ENCODE measurements around the gene FIBP. TPM values are rescaled to one million over a fixed set of nuclear protein-coding genes. Genes with fewer than 3 reads are reported as not detected.
"Not testable (repeated sequence)": the region's sequence is repeated elsewhere in the genome, so short reads cannot be mapped to it uniquely, and the experiment has no call there.

The FIBP gene
- total RNA-seq, 4 donors from 2014 or later, result 33.2 to 74.3 (median 48.6) TPM

DNA sequence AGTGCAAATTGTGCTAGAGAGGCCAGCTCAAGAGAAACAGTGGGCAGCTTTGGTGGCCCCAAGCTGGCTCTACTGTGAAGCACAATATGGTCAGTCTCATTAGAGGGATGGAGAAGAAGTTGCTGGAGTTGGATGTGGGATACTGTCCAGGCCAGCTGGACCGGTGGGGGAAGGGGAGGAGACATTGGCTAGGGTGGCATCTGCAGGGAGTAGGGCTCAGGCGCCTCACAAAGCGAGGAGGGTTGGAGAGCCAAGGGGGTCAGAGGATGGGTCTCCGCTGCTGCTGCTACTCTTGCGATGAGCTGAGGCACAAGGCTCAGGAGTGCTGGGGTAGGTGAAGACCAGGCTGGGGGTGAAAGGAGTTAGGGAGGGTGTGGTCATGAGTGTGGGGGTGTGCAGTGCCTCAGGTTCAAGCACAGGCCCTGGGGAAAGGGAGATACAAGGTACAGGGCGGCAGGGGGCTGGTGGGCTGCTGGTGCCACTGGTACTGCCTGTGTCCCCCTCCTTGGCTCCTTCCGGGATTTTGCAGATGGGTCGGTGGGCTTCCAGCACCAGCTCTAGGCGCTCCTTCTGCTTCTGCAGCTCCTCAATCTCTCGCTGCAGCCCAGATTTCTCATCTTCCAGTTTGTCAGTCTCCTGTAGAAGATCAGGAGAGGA, 4.5 kb upstream of the FIBP start:
- Histone ChIP-seq H3K4me3 (peak overlapping the region in 3 of 4 donors; percentile 30 to 84 (median 84)), H3K27me3 (no peaks in the 10 kb centered on the region), H3K36me3 (no peaks in the 10 kb centered on the region), H3K9me3 (no peaks in the 10 kb centered on the region), H3K4me1 (peaks cover 43 to 58% (median 55%) of the 10 kb centered on the region in 4 donors), H3K27ac (replicated peaks in 1 of 4) (peak overlapping the region; percentile 96 to 100 (median 98))
- no peak for DNase-seq (ENCODE audit: extremely low spot score)
- no peak for TF ChIP-seq POLR2AphosphoS5 (IDR thresholded peaks at IDR 0.05)
- no peak for TF ChIP-seq EP300 (IDR thresholded peaks at IDR 0.05)
- TF ChIP-seq, protein P1, sequence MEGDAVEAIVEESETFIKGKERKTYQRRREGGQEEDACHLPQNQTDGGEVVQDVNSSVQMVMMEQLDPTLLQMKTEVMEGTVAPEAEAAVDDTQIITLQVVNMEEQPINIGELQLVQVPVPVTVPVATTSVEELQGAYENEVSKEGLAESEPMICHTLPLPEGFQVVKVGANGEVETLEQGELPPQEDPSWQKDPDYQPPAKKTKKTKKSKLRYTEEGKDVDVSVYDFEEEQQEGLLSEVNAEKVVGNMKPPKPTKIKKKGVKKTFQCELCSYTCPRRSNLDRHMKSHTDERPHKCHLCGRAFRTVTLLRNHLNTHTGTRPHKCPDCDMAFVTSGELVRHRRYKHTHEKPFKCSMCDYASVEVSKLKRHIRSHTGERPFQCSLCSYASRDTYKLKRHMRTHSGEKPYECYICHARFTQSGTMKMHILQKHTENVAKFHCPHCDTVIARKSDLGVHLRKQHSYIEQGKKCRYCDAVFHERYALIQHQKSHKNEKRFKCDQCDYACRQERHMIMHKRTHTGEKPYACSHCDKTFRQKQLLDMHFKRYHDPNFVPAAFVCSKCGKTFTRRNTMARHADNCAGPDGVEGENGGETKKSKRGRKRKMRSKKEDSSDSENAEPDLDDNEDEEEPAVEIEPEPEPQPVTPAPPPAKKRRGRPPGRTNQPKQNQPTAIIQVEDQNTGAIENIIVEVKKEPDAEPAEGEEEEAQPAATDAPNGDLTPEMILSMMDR (IDR thresholded peaks at IDR 0.05), result no peak
- TF ChIP-seq POLR2A (IDR thresholded peaks at IDR 0.05; ENCODE audit: low read depth), result no peak
- WGBS, result 72% methylated on average over 10 of the region's 10 CpGs
- intact Hi-C loops (cut with DNase I), result no loop called here

DNA sequence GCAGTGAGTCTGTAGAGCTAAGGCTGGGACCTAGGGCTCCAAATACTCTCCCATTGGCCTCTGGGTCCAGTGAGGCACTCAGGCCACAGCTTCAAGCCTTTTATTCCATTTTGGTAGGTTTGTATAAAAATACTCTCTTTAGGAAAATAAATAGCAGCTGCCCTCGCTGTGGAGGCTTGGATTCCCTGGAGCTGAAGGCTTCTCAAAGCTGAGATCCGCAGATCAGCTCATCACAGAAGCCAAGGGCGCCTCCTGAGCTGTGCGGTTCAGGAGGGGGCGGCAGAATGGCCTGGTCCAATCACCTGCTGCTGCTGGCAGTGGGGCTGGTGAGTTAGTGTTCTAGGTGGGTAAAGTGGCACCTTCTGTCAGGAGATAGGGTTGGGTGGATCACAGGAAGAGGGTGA, 3.9 kb upstream of the FIBP start:
- H3K36me3 ChIP-seq; intact Hi-C loops (cut with DNase I); H3K27me3 ChIP-seq; DNase-seq (ENCODE audit: extremely low spot score); H3K9me3 ChIP-seq: not testable (repeated sequence)
- peaks cover 49 to 65% (median 62%) of the 10 kb centered on the region in 4 donors for H3K4me1 ChIP-seq
- peak overlapping the region; percentile 96 to 100 (median 98) for H3K27ac ChIP-seq (replicated peaks in 1 of 4)
- H3K4me3 ChIP-seq, result peak overlapping the region; percentile 71 to 84 (median 82)
- 36% methylated on average over 4 of the region's 5 CpGs for WGBS

DNA sequence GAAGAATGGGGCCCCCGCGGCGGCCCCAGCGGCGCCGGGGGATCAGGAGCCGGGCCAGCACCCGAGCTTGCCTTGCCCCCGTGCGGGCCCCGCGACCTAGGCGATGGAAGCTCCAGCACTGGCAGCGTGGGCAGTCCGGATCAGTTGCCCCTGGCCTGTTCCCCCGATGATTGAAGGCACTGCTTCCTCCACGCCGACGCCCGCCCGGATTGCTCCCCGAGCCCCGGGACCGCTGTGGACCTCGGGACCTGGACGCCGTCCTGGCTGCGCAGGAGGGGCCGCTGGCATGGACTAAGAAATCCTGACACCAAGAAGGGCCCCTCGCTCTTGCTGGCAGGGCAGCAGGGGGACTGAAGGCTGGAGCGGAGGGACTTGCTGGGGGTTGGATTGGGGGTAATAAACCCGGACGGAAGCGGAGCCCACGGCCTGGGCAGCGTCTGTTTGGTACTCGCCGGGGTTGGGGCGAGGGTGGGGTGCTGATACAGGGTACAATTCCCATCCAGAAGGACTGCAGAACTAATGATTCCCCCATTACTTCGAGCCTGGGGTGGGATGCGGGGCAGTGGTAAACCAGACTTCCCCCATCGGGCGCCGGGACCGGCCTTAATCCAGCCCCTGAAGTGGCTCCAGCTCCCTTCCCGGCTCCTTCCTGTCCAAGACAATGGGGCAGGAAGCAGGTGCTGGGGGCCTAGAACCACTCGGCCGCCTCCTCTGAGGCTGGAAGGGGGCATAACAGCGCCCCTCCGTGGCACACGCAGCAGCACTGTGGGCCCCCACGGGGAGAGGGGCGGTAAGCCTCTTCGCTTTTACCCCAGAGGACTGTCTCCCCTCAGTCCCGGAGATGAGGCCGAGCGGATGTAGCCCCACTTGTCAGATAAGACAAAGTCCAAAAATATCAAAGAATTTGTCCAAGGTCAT, 3.2 kb upstream of the FIBP start:
- Histone ChIP-seq H3K27me3 (no peaks in the 10 kb centered on the region), H3K4me3 (peak overlapping the region; percentile 71 to 84 (median 82)), H3K9me3 (no peaks in the 10 kb centered on the region), H3K27ac (replicated peaks in 1 of 4) (peak overlapping the region; percentile 96 to 100 (median 98)), H3K36me3 (peaks cover 0 to 6% (median 2%) of the 10 kb centered on the region in 4 donors), H3K4me1 (peaks cover 52 to 72% (median 67%) of the 10 kb centered on the region in 4 donors)
- intact Hi-C loops (cut with DNase I), result no loop called here
- TF ChIP-seq POLR2AphosphoS5 (IDR thresholded peaks at IDR 0.05) (peak; percentile 71 to 75), EP300 (IDR thresholded peaks at IDR 0.05) (no peak), POLR2A (IDR thresholded peaks at IDR 0.05; ENCODE audit: low read depth) (no peak)
- TF ChIP-seq, protein P1 (IDR thresholded peaks at IDR 0.05), result peak; percentile 20 to 38 (median 35)
- 9% methylated on average over 33 of the region's 57 CpGs for WGBS
- DNase-seq (ENCODE audit: extremely low spot score), result no peak

DNA sequence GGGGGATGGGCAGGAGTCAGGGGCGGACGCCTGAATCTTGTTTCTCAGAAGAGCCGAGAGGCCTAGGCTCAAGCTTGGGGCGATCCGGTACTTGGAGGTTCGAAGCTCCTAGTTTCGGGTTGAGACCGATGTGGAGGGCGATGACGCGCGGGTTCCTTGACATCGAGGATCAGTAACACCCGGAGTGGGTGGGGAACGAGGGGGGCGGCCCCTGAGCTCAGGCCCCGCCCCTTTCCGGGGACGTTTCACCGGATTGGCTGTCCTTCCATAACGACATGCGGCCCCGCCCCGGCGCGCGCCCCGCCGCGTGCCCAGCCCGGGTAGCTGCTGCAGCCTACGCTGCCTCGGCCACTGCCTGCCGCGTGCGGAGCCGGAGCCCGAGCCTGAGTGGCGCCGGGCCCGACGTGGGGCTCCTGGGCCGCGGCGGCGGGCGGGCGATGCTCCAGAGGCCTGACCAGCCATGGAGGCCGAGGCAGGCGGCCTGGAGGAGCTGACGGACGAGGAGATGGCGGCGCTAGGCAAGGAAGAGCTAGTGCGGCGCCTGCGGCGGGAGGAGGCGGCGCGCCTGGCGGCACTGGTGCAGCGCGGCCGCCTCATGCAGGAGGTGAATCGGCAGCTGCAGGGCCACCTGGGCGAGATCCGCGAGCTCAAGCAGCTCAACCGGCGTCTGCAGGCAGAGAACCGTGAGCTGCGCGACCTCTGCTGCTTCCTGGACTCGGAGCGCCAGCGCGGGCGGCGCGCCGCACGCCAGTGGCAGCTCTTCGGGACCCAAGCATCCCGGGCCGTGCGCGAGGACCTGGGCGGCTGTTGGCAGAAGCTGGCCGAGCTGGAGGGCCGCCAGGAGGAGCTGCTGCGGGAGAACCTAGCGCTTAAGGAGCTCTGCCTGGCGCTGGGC, 2.3 kb upstream of the FIBP start, which contains the start of gene CCDC85B:
Gene CCDC85B, plus strand, starts transcription at position 350 of the 895 bp plus-strand sequence. Its CDS starts 111 bp downstream, at position 461.
- no peaks in the 10 kb centered on the region for H3K27me3 ChIP-seq
- H3K4me1 ChIP-seq, result peaks cover 52 to 76% (median 69%) of the 10 kb centered on the region in 4 donors
- intact Hi-C loops (cut with DNase I), result no loop called here
- DNase-seq (ENCODE audit: extremely low spot score), result peak; percentile 100
- peak; percentile 94 to 99 for TF ChIP-seq POLR2AphosphoS5 (IDR thresholded peaks at IDR 0.05)
- peak; percentile 87 for TF ChIP-seq POLR2A (IDR thresholded peaks at IDR 0.05; ENCODE audit: low read depth)
- TF ChIP-seq EP300 (IDR thresholded peaks at IDR 0.05), result no peak
- TF ChIP-seq, protein P1 (IDR thresholded peaks at IDR 0.05), result peak in 2 of 3 experiments; percentile 9 to 22
- peaks cover 0 to 15% (median 8%) of the 10 kb centered on the region in 4 donors for H3K36me3 ChIP-seq
- H3K9me3 ChIP-seq, result no peaks in the 10 kb centered on the region
- H3K27ac ChIP-seq (replicated peaks in 1 of 4), result peak within 1 kb of the TSS; percentile 96 to 100 (median 98)
- H3K4me3 ChIP-seq, result peak within 1 kb of the TSS; percentile 71 to 84 (median 82)
- 0% methylated on average over 8 of the region's 94 CpGs for WGBS
